Esophagus squamous epithelium (tissue), 4 donors: Measurements from ENCODE around the gene MLLT3.

Experiments
- CTCF ChIP-seq, 6 experiments: fragments of 450-650 bp in 4 of 6; fragments of 200-600 bp in 2 of 6; sonication (generic) in 2 of 6; IDR thresholded peaks; one replicate each; pipeline ENCODE4 v1.5.1; 2016 to 2019; ENCODE audit warnings: antibody characterized with exemption in 6 of 6, mild to moderate bottlenecking in 4 of 6, moderate library complexity in 4 of 6
- POLR2A ChIP-seq, 4 donors: fragments of 450-650 bp; IDR thresholded peaks; one replicate each; pipeline ENCODE4 v1.6.1; 2017; ENCODE audit warnings: antibody characterized with exemption in 4 of 4, mild to moderate bottlenecking in 4 of 4, moderate library complexity in 3 of 4

GRCh38 chr9:20630241-20630943, 8.1 kb upstream of the MLLT3 start:
- no peak for TF ChIP-seq CTCF (IDR thresholded peaks at IDR 0.05)
- TF ChIP-seq POLR2A (IDR thresholded peaks at IDR 0.05) = no peak
